PC-3 (cell line): ENCODE measurements around the gene NFIC.

ENCODE experiments used
- CTCF ChIP-seq: fragments of 300-600 bp; sonication (generic); conservative IDR thresholded peaks from 2 replicates; pipeline ENCODE4 v1.5.1; 2017; ENCODE audit warnings: antibody characterized with exemption, low read depth, mild to moderate bottlenecking, low read length
- EZH2 ChIP-seq: fragments of 300-600 bp; sonication (generic); IDR thresholded peaks from one replicate; pipeline ENCODE4 v1.6.1; 2017; ENCODE audit warnings: antibody characterized with exemption, mild to moderate bottlenecking, low read length; ENCODE audit not compliant: unreplicated experiment

- TF ChIP-seq EZH2 (no peak), CTCF (no peak)
These were observed 114.2 kb downstream of the NFIC start, which contains the start of gene SMIM24 for GRCh38 chr19:3480383-3481091.
